Progenitor cell of endocrine pancreas (in vitro differentiated cells): Measurements from ENCODE around the gene ABTB2. TPM values are rescaled to one million over a fixed set of nuclear protein-coding genes. Genes with fewer than 3 reads are reported as not detected.

Experiments used
- DNase-seq: peaks from one replicate; pipeline ENCODE4 v3.0.0; 2021; ENCODE audit warnings: low spot score; ENCODE audit not compliant: unreplicated experiment
- H3K27ac Mint-ChIP-seq: 2 replicates; pipeline ENCODE4 v1.8.0; 2021; ENCODE audit warnings: mild to moderate bottlenecking, moderate library complexity, mixed read lengths
- H3K27me3 Mint-ChIP-seq: 2 replicates; pipeline ENCODE4 v1.8.0; 2021; ENCODE audit warnings: mixed read lengths
- H3K36me3 Mint-ChIP-seq: 2 replicates; pipeline ENCODE4 v1.8.0; 2022; ENCODE audit warnings: mixed read lengths; ENCODE audit not compliant: insufficient read depth
- H3K4me1 Mint-ChIP-seq: 2 replicates; pipeline ENCODE4 v1.8.0; 2021; ENCODE audit warnings: low read depth, mixed read lengths
- H3K4me3 Mint-ChIP-seq: 2 replicates; pipeline ENCODE4 v1.8.0; 2021; ENCODE audit warnings: low read depth, mild to moderate bottlenecking, moderate library complexity, mixed read lengths
- H3K9me3 Mint-ChIP-seq: 2 replicates; pipeline ENCODE4 v1.8.0; 2021; ENCODE audit warnings: low read depth, mixed read lengths
- total RNA-seq: library from RNA; stranded (reverse); gene quantifications from 2 replicates; pipeline ENCODE4 v1.2.1, GENCODE V29; 2021
- TF ChIP-seq, protein P1 (sequence below): fragments of 200-600 bp; sonication (generic); IDR thresholded peaks from one replicate; pipeline ENCODE4 v1.5.0; 2021; ENCODE audit warnings: antibody characterized with exemption, mild to moderate bottlenecking; ENCODE audit not compliant: unreplicated experiment

The ABTB2 gene
- total RNA-seq, 1 donor from 2014 or later: 19.5 TPM

DNA sequence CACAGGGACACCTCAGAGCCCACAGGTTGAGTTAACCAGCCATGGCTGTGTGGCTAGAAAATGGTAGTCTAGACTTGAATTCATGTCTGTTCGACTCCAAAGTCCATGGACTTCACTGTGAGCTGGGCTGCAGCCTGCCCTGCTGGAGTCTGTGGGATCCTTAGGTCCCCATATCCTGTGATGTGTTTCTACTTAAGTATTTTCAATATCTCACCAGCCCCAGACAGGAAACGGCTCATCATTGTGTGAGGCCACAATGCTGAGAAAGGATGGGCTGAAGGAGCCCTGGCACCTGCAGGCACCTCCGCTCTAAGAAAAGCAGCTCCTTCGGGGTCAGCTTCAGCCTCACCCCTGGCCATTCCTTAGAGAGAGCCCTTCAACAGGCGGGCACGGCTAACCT lies 159.3 kb downstream of the ABTB2 start:
- no peak overlapping the region for H3K27ac Mint-ChIP-seq
- no peak for DNase-seq
- H3K4me3 Mint-ChIP-seq: no peak overlapping the region
- TF ChIP-seq, protein P1, sequence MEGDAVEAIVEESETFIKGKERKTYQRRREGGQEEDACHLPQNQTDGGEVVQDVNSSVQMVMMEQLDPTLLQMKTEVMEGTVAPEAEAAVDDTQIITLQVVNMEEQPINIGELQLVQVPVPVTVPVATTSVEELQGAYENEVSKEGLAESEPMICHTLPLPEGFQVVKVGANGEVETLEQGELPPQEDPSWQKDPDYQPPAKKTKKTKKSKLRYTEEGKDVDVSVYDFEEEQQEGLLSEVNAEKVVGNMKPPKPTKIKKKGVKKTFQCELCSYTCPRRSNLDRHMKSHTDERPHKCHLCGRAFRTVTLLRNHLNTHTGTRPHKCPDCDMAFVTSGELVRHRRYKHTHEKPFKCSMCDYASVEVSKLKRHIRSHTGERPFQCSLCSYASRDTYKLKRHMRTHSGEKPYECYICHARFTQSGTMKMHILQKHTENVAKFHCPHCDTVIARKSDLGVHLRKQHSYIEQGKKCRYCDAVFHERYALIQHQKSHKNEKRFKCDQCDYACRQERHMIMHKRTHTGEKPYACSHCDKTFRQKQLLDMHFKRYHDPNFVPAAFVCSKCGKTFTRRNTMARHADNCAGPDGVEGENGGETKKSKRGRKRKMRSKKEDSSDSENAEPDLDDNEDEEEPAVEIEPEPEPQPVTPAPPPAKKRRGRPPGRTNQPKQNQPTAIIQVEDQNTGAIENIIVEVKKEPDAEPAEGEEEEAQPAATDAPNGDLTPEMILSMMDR: no peak
- peaks cover 14% of the 10 kb centered on the region for H3K36me3 Mint-ChIP-seq
- no peaks in the 10 kb centered on the region for H3K9me3 Mint-ChIP-seq
- H3K27me3 Mint-ChIP-seq: no peaks in the 10 kb centered on the region
- H3K4me1 Mint-ChIP-seq: peaks cover 5% of the 10 kb centered on the region

DNA sequence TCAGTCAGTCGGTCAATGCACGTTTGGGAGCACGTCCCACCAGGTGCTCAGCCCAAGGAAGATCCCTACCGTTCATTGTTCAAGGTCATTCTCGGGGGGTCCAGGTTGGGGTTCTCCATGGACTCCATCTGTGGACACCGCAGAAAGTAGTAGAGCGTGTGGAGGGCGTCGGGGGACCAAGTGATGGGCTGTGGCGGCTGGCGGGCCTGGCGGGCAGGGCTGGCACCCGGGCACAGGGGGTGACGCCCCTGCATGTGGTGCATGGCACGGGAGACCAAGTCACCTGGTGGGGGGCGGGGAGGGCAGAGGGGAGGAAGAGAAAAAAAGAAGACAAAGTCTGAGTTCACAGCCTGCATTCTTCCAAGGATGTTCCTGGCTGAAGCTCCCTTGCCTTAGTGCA lies 160.6 kb downstream of the ABTB2 start:
- no peaks in the 10 kb centered on the region for H3K27me3 Mint-ChIP-seq
- no peak overlapping the region for H3K27ac Mint-ChIP-seq
- H3K4me1 Mint-ChIP-seq: peaks cover 3% of the 10 kb centered on the region
- no peak for DNase-seq
- no peaks in the 10 kb centered on the region for H3K9me3 Mint-ChIP-seq
- H3K4me3 Mint-ChIP-seq: no peak overlapping the region
- TF ChIP-seq, protein P1: no peak
- peaks cover 12% of the 10 kb centered on the region for H3K36me3 Mint-ChIP-seq

DNA sequence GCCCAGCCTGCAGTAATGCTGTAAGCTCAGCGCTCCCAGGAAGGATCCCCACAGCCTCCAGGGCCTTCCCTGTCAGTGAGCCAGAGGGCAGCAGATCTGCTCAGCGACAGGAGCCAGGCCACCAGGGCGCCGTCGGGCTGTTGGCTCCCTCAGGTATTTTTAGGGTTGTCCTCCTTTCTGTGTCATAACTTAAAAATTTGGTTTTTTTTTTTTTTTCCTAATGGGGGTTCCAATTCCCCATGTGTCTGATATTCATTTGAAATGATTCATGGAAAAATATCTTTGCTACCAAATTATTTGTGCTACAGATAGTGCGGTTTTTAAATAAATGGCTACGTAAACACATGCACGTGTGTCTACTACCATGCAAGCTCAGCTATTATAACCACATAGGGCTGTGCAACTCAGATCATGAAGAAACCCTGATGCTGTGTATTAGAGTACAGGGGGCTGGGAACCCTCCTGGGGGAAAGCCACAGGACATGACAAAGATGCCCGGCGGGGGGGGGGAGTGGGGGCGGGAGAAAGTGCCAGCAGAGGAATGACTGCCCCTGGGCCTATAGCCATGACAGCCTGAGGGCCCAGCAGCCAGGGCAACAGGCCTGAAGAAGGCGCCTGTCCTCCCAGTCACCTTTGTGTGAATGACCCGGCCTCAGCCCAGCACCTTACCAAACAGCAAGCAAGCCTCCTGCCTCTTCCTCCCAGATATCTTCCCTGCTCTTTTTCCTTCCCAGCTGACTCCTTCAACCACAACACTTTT lies 163.1 kb downstream of the ABTB2 start:
- TF ChIP-seq, protein P1: no peak
- Mint-ChIP-seq H3K36me3 (peaks cover 9% of the 10 kb centered on the region), H3K27me3 (no peaks in the 10 kb centered on the region), H3K9me3 (no peaks in the 10 kb centered on the region), H3K4me3 (no peak overlapping the region), H3K27ac (peak overlapping the region; percentile 57), H3K4me1 (peaks cover 7% of the 10 kb centered on the region)
- DNase-seq: no peak

DNA sequence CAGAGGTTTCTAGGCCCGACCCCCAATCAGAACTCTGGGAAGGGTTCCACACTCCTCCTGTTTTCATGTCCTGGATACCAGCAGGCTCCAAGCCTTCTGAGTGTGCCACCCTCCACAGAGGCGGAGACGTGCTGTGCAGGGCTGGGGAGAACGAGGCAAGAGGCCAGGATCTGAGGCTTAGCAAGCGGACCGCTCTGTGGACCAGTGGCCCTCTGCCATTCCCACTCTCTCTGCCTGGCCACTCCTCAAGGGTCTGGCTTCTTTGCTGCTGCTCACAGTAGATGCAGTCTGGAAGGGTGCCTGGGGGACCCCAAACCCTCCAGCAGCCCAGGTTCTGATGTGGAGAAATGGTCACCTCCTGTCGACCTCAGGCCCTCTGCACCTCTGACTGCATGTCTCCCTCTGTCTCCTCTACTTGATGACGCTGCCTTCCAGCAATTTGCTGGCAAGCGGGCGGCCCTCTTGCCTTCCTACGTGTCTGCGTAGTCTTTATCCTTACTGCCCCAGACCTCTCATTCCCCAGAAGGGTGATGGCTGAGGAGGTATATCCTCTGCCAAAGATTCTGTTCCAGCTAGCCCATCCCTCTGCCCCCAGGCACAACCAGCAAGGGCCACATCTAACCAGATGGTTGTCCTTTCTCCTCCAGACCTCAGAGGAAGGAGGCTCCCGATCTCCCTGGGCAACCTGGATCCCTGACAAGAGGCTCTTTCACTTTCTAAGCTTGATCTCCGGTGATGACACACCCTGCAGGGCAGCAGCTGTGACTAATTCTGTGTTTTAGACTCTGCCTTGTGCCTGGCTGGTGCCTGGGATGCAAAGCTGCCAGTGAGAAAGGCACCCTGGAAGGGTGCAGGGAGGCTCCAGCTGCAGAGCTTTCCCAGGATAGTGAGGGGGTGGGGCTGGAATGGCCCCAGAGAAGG lies 165.1 kb downstream of the ABTB2 start:
- Mint-ChIP-seq H3K4me1 (peaks cover 25% of the 10 kb centered on the region), H3K27me3 (no peaks in the 10 kb centered on the region), H3K27ac (peak overlapping the region; percentile 62), H3K9me3 (no peaks in the 10 kb centered on the region), H3K4me3 (no peak overlapping the region), H3K36me3 (peaks cover 8% of the 10 kb centered on the region)
- TF ChIP-seq, protein P1: no peak
- DNase-seq: no peak

DNA sequence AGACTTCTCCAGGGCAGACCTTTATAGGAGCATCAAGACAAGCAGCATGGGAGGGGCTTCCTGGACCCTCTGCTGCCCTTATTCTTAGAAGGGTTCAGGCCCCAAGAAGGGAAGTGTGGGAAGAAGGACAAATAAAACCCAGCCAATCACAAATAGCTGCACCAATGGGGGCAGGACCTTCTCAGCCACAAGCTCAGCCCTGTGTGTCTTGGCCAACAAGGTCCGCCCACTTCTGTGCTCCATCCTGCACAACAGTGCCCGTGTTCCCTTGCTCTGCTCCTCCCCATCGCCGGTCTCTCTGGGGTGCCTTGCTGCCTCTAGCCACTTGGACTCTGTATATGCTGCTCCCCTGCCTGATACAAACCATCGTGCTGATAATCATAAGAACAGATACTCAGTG lies 166.2 kb downstream of the ABTB2 start:
- peaks cover 28% of the 10 kb centered on the region for H3K4me1 Mint-ChIP-seq
- DNase-seq: no peak

More for the DNA sequence above, 166.2 kb downstream of the ABTB2 start:
- H3K27ac Mint-ChIP-seq: no peak overlapping the region
- TF ChIP-seq, protein P1: no peak
- H3K4me3 Mint-ChIP-seq: no peak overlapping the region
- peaks cover 2% of the 10 kb centered on the region for H3K36me3 Mint-ChIP-seq
- no peaks in the 10 kb centered on the region for H3K27me3 Mint-ChIP-seq
- no peaks in the 10 kb centered on the region for H3K9me3 Mint-ChIP-seq
